Karpas-422 (cell line): ENCODE measurements around the gene ENOSF1. TPM values are rescaled to one million over a fixed set of nuclear protein-coding genes. Genes with fewer than 3 reads are reported as not detected.

Experiments used
- DNase-seq: peaks from one replicate; pipeline ENCODE4 v3.0.0-alpha.2; 2015
- H2AFZ ChIP-seq: fragments of 200-600 bp; sonication (generic); 2 replicates; pipeline ENCODE4 v1.6.1; 2014; ENCODE audit warnings: antibody characterized with exemption, low read length, mixed read lengths
- H3K27ac ChIP-seq: fragments of 200-600 bp; sonication (generic); 2 replicates; pipeline ENCODE4 v1.5.1; 2014; ENCODE audit warnings: mild to moderate bottlenecking, low read length, moderate library complexity
- H3K27me3 ChIP-seq: fragments of 200-600 bp; sonication (generic); 2 replicates; pipeline ENCODE4 v1.6.1; 2014; ENCODE audit warnings: low read length, mixed read lengths
- H3K36me3 ChIP-seq: fragments of 200-600 bp; sonication (generic); 2 replicates; pipeline ENCODE4 v1.6.1; 2014; ENCODE audit warnings: low read length, mixed read lengths; ENCODE audit not compliant: insufficient read depth
- H3K4me1 ChIP-seq: fragments of 200-600 bp; sonication (generic); 2 replicates; pipeline ENCODE4 v1.6.1; 2014; ENCODE audit warnings: mild to moderate bottlenecking, low read length, mixed read lengths
- H3K4me2 ChIP-seq: fragments of 200-600 bp; sonication (generic); 2 replicates; pipeline ENCODE4 v1.6.1; 2014; ENCODE audit warnings: low read length, low read depth, mild to moderate bottlenecking; ENCODE audit not compliant: poor library complexity, severe bottlenecking
- H3K4me3 ChIP-seq: fragments of 200-600 bp; sonication (generic); 2 replicates; pipeline ENCODE4 v1.5.1; 2014; ENCODE audit warnings: mild to moderate bottlenecking, antibody characterized with exemption, low read length, mixed read lengths
- H3K79me2 ChIP-seq: fragments of 200-600 bp; sonication (generic); 2 replicates; pipeline ENCODE4 v1.6.1; 2014; ENCODE audit warnings: mild to moderate bottlenecking, low read length, mixed read lengths
- H3K9ac ChIP-seq: fragments of 200-600 bp; sonication (generic); 2 replicates; pipeline ENCODE4 v1.6.0; 2014; ENCODE audit warnings: low read length
- H3K9me2 ChIP-seq: fragments of 200-600 bp; sonication (generic), shearing (Covaris generic); replicated peaks from 2 replicates; pipeline ENCODE4 v1.6.0; 2014; ENCODE audit warnings: mild to moderate bottlenecking, low read length, moderate library complexity; ENCODE audit not compliant: insufficient read depth
- H3K9me3 ChIP-seq: fragments of 300-700, 200-600 bp; sonication (generic); 2 replicates; pipeline ENCODE4 v1.6.1; 2014; ENCODE audit warnings: low read length, mixed read lengths
- H4K20me1 ChIP-seq: fragments of 200-600 bp; sonication (generic); 2 replicates; pipeline ENCODE4 v1.6.1; 2014; ENCODE audit warnings: mild to moderate bottlenecking, antibody characterized with exemption, low read length, low read depth; ENCODE audit not compliant: insufficient read depth
- total RNA-seq: library from RNA; depleted of rRNA; stranded (reverse); fragments of >200 nt; shearing (Covaris generic); gene quantifications from 2 replicates; pipeline ENCODE4 v1.2.3, GENCODE V29; 2014; ENCODE audit warnings: low replicate concordance

The ENOSF1 gene
- total RNA-seq, 1 experiment from 2014 or later, result 68.7 TPM

- H3K9ac ChIP-seq, result no peak overlapping the region
- H3K36me3 ChIP-seq, result no peaks in the 10 kb centered on the region
- H3K4me2 ChIP-seq, result no peak overlapping the region
- H3K9me2 ChIP-seq, result no peaks in the 10 kb centered on the region
- no peak overlapping the region for H3K27ac ChIP-seq
- DNase-seq, result no peak
- H3K9me3 ChIP-seq, result no peaks in the 10 kb centered on the region
- H3K27me3 ChIP-seq, result no peaks in the 10 kb centered on the region
- H3K4me1 ChIP-seq, result no peaks in the 10 kb centered on the region
- no peak overlapping the region for H3K4me3 ChIP-seq
- no peaks in the 10 kb centered on the region for H3K79me2 ChIP-seq
- no peaks in the 10 kb centered on the region for H4K20me1 ChIP-seq
- no peak overlapping the region for H2AFZ ChIP-seq
Measured at GRCh38 chr18:641224-641623, 71.2 kb downstream of the ENOSF1 start.

GRCh38 chr18:635171-635570 is 77.3 kb downstream of the ENOSF1 start:
- no peaks in the 10 kb centered on the region for H4K20me1 ChIP-seq
- H3K36me3 ChIP-seq, result no peaks in the 10 kb centered on the region
- no peaks in the 10 kb centered on the region for H3K27me3 ChIP-seq
- no peaks in the 10 kb centered on the region for H3K9me2 ChIP-seq
- no peak overlapping the region for H3K9ac ChIP-seq
- H3K4me3 ChIP-seq, result no peak overlapping the region
- H3K79me2 ChIP-seq, result no peaks in the 10 kb centered on the region
- H3K9me3 ChIP-seq, result no peaks in the 10 kb centered on the region
- no peak overlapping the region for H3K4me2 ChIP-seq
- H3K27ac ChIP-seq, result no peak overlapping the region
- no peaks in the 10 kb centered on the region for H3K4me1 ChIP-seq
- DNase-seq, result no peak
- H2AFZ ChIP-seq, result no peak overlapping the region

- no peak overlapping the region for H3K4me3 ChIP-seq
- no peak for DNase-seq
- H3K4me2 ChIP-seq, result no peak overlapping the region
- no peaks in the 10 kb centered on the region for H3K27me3 ChIP-seq
- H3K79me2 ChIP-seq, result no peaks in the 10 kb centered on the region
- no peak overlapping the region for H3K9ac ChIP-seq
- H3K4me1 ChIP-seq, result no peaks in the 10 kb centered on the region
- H3K27ac ChIP-seq, result no peak overlapping the region
- H2AFZ ChIP-seq, result no peak overlapping the region
- no peaks in the 10 kb centered on the region for H3K36me3 ChIP-seq
- H3K9me2 ChIP-seq, result no peaks in the 10 kb centered on the region
- H4K20me1 ChIP-seq, result no peaks in the 10 kb centered on the region
- no peaks in the 10 kb centered on the region for H3K9me3 ChIP-seq
Measured at GRCh38 chr18:634551-635045, 77.8 kb downstream of the ENOSF1 start.

GRCh38 chr18:631560-631959 is 80.9 kb downstream of the ENOSF1 start:
- H2AFZ ChIP-seq, result no peak overlapping the region
- DNase-seq, result no peak
- H3K9me2 ChIP-seq, result no peaks in the 10 kb centered on the region
- H3K9ac ChIP-seq, result no peak overlapping the region
- H3K4me3 ChIP-seq, result no peak overlapping the region
- H4K20me1 ChIP-seq, result no peaks in the 10 kb centered on the region
- H3K27ac ChIP-seq, result no peak overlapping the region
- no peaks in the 10 kb centered on the region for H3K9me3 ChIP-seq
- H3K27me3 ChIP-seq, result no peaks in the 10 kb centered on the region
- H3K4me2 ChIP-seq, result no peak overlapping the region
- no peaks in the 10 kb centered on the region for H3K79me2 ChIP-seq
- no peaks in the 10 kb centered on the region for H3K4me1 ChIP-seq
- H3K36me3 ChIP-seq, result no peaks in the 10 kb centered on the region

- Histone ChIP-seq H3K4me3 (no peak overlapping the region), H3K27ac (no peak overlapping the region), H3K4me2 (no peak overlapping the region), H2AFZ (no peak overlapping the region), H3K36me3 (no peaks in the 10 kb centered on the region), H3K4me1 (no peaks in the 10 kb centered on the region), H3K27me3 (no peaks in the 10 kb centered on the region), H3K9me2 (no peaks in the 10 kb centered on the region), H3K9me3 (no peaks in the 10 kb centered on the region), H4K20me1 (no peaks in the 10 kb centered on the region), H3K79me2 (no peaks in the 10 kb centered on the region), H3K9ac (no peak overlapping the region)
- DNase-seq, result no peak
Measured at GRCh38 chr18:629269-630150, 82.9 kb downstream of the ENOSF1 start.

- H3K4me2 ChIP-seq, result no peak overlapping the region
- no peak overlapping the region for H3K9ac ChIP-seq
- no peak overlapping the region for H2AFZ ChIP-seq
- H3K9me2 ChIP-seq, result no peaks in the 10 kb centered on the region
- H3K79me2 ChIP-seq, result no peaks in the 10 kb centered on the region
- H3K4me1 ChIP-seq, result no peaks in the 10 kb centered on the region
- no peaks in the 10 kb centered on the region for H3K36me3 ChIP-seq
- H3K4me3 ChIP-seq, result no peak overlapping the region
- H3K27ac ChIP-seq, result no peak overlapping the region
- H3K27me3 ChIP-seq, result no peaks in the 10 kb centered on the region
- no peaks in the 10 kb centered on the region for H3K9me3 ChIP-seq
- no peak for DNase-seq
- no peaks in the 10 kb centered on the region for H4K20me1 ChIP-seq
Measured at GRCh38 chr18:627231-627630, 85.2 kb downstream of the ENOSF1 start.

- no peaks in the 10 kb centered on the region for H3K9me3 ChIP-seq
- no peaks in the 10 kb centered on the region for H3K9me2 ChIP-seq
- H3K4me1 ChIP-seq, result no peaks in the 10 kb centered on the region
- H3K27ac ChIP-seq, result no peak overlapping the region
- H3K36me3 ChIP-seq, result no peaks in the 10 kb centered on the region
- no peaks in the 10 kb centered on the region for H3K79me2 ChIP-seq
- H3K4me2 ChIP-seq, result no peak overlapping the region
- no peaks in the 10 kb centered on the region for H3K27me3 ChIP-seq
- peak; percentile 78 for DNase-seq
- H3K4me3 ChIP-seq, result no peak overlapping the region
- H4K20me1 ChIP-seq, result no peaks in the 10 kb centered on the region
- H3K9ac ChIP-seq, result no peak overlapping the region
- no peak overlapping the region for H2AFZ ChIP-seq
Measured at GRCh38 chr18:623761-624620, 88.4 kb downstream of the ENOSF1 start.

GRCh38 chr18:622289-622688 is 90.1 kb downstream of the ENOSF1 start:
- H3K79me2 ChIP-seq, result no peaks in the 10 kb centered on the region
- no peak for DNase-seq
- no peaks in the 10 kb centered on the region for H4K20me1 ChIP-seq
- no peaks in the 10 kb centered on the region for H3K27me3 ChIP-seq
- no peaks in the 10 kb centered on the region for H3K9me3 ChIP-seq
- no peaks in the 10 kb centered on the region for H3K36me3 ChIP-seq
- no peak overlapping the region for H3K9ac ChIP-seq
- no peak overlapping the region for H3K27ac ChIP-seq
- H3K4me3 ChIP-seq, result no peak overlapping the region
- H3K4me1 ChIP-seq, result no peaks in the 10 kb centered on the region
- H3K4me2 ChIP-seq, result no peak overlapping the region
- no peaks in the 10 kb centered on the region for H3K9me2 ChIP-seq
- H2AFZ ChIP-seq, result no peak overlapping the region
